ENCODE results near the gene NYAP2. TPM values are rescaled to one million over a fixed set of nuclear protein-coding genes. Genes with fewer than 3 reads are reported as not detected.

NYAP2 gene
- total RNA-seq, 2 donors from 2014 or later = not detected

- peaks cover 3% of the 10 kb centered on the region for H3K36me3 Mint-ChIP-seq (ENCODE audit: low read depth)
- H3K27me3 Mint-ChIP-seq (ENCODE audit: insufficient read depth) = no peaks in the 10 kb centered on the region
- no peaks in the 10 kb centered on the region for H3K27me3 ChIP-seq (ENCODE audit: control insufficient read depth, insufficient read depth, low read length, poor library complexity, severe bottlenecking)
- H3K9me3 Mint-ChIP-seq = peaks cover 22% of the 10 kb centered on the region
- H3K9ac ChIP-seq (ENCODE audit: extremely low read depth, low read length, poor library complexity, severe bottlenecking) = no peak overlapping the region
- no peaks in the 10 kb centered on the region for H3K36me3 ChIP-seq (ENCODE audit: control insufficient read depth, insufficient read depth, low read length)
- TF ChIP-seq CTCF (conservative IDR thresholded peaks at IDR 0.05) = no peak
- 88 to 94% methylated on average over 5 of the region's 5 CpGs for WGBS, 2 experiments (ENCODE audit: insufficient coverage in 1 of 2, insufficient read length in 1 of 2)
- H3K27ac ChIP-seq (ENCODE audit: low read depth, low read length) = no peak overlapping the region
- H3K4me1 ChIP-seq (ENCODE audit: control insufficient read depth, insufficient read depth, low read length) = peaks cover under 1% of the 10 kb centered on the region
- no peaks in the 10 kb centered on the region for H3K4me1 Mint-ChIP-seq
- no peak overlapping the region for H3K27ac Mint-ChIP-seq
- H3K4me3 Mint-ChIP-seq = no peak overlapping the region
- H3K4me3 ChIP-seq (ENCODE audit: low read length) = no peak overlapping the region
- no peak for DNase-seq
- H3K9me3 ChIP-seq (ENCODE audit: control insufficient read depth, low read length) = peaks cover 11% of the 10 kb centered on the region
Measured at GRCh38 chr2:225574582-225575138, 175.2 kb downstream of the NYAP2 start.

- no peaks in the 10 kb centered on the region for H3K4me1 ChIP-seq (ENCODE audit: control insufficient read depth, insufficient read depth, low read length)
- H3K9me3 ChIP-seq (ENCODE audit: control insufficient read depth, low read length) = no peaks in the 10 kb centered on the region
- no peak for TF ChIP-seq CTCF (conservative IDR thresholded peaks at IDR 0.05)
- Mint-ChIP-seq H3K4me1 (no peaks in the 10 kb centered on the region), H3K36me3 (ENCODE audit: low read depth) (no peaks in the 10 kb centered on the region), H3K4me3 (no peak overlapping the region), H3K9me3 (no peaks in the 10 kb centered on the region), H3K27me3 (ENCODE audit: insufficient read depth) (no peaks in the 10 kb centered on the region), H3K27ac (no peak overlapping the region)
- H3K4me3 ChIP-seq (ENCODE audit: low read length) = no peak overlapping the region
- H3K27me3 ChIP-seq (ENCODE audit: control insufficient read depth, insufficient read depth, low read length, poor library complexity, severe bottlenecking) = no peaks in the 10 kb centered on the region
- no peak overlapping the region for H3K9ac ChIP-seq (ENCODE audit: extremely low read depth, low read length, poor library complexity, severe bottlenecking)
- no peaks in the 10 kb centered on the region for H3K36me3 ChIP-seq (ENCODE audit: control insufficient read depth, insufficient read depth, low read length)
- H3K27ac ChIP-seq (ENCODE audit: low read depth, low read length) = no peak overlapping the region
- no peak for DNase-seq
Measured at GRCh38 chr2:225581135-225581534, 181.6 kb downstream of the NYAP2 start.

GRCh38 chr2:225581906-225582305 lies 182.4 kb downstream of the NYAP2 start:
- Mint-ChIP-seq H3K4me1 (no peaks in the 10 kb centered on the region), H3K27ac (no peak overlapping the region), H3K9me3 (no peaks in the 10 kb centered on the region), H3K36me3 (ENCODE audit: low read depth) (no peaks in the 10 kb centered on the region), H3K27me3 (ENCODE audit: insufficient read depth) (no peaks in the 10 kb centered on the region), H3K4me3 (no peak overlapping the region)
- DNase-seq = no peak
- no peaks in the 10 kb centered on the region for H3K9me3 ChIP-seq (ENCODE audit: control insufficient read depth, low read length)
- H3K4me1 ChIP-seq (ENCODE audit: control insufficient read depth, insufficient read depth, low read length) = no peaks in the 10 kb centered on the region
- no peaks in the 10 kb centered on the region for H3K36me3 ChIP-seq (ENCODE audit: control insufficient read depth, insufficient read depth, low read length)
- no peaks in the 10 kb centered on the region for H3K27me3 ChIP-seq (ENCODE audit: control insufficient read depth, insufficient read depth, low read length, poor library complexity, severe bottlenecking)
- H3K9ac ChIP-seq (ENCODE audit: extremely low read depth, low read length, poor library complexity, severe bottlenecking) = no peak overlapping the region
- no peak overlapping the region for H3K27ac ChIP-seq (ENCODE audit: low read depth, low read length)
- WGBS, 2 experiments (ENCODE audit: insufficient coverage in 1 of 2, insufficient read length in 1 of 2) = 96% methylated on average over 19 to 26 of the region's 26 CpGs
- no peak for TF ChIP-seq CTCF (conservative IDR thresholded peaks at IDR 0.05)
- no peak overlapping the region for H3K4me3 ChIP-seq (ENCODE audit: low read length)

Measured in endodermal cell (in vitro differentiated cells).